ENCODE measurements around the gene SYNGAP1.

SYNGAP1 gene

GRCh38 chr6:33405386-33405940, 14.4 kb upstream of the SYNGAP1 start:
- Histone ChIP-seq H3K9me3 (ENCODE audit: insufficient read depth, low read length) (no peaks in the 10 kb centered on the region), H3K9ac (ENCODE audit: low read length) (no peak overlapping the region), H3K9me2 (replicated peaks; ENCODE audit: insufficient read depth, low read length) (no peaks in the 10 kb centered on the region), H3K4me3 (ENCODE audit: insufficient read depth, low read length, poor library complexity, severe bottlenecking) (no peak overlapping the region), H3K79me2 (ENCODE audit: insufficient read depth, low read length) (peaks cover 13% of the 10 kb centered on the region), H3K27ac (ENCODE audit: low read depth, low read length) (no peak overlapping the region), H3K36me3 (ENCODE audit: low read length) (peaks cover 51% of the 10 kb centered on the region), H3K27me3 (ENCODE audit: low read length) (no peaks in the 10 kb centered on the region), H3K4me2 (ENCODE audit: low read depth, low read length, poor library complexity, severe bottlenecking) (no peak overlapping the region), H2AFZ (ENCODE audit: low read depth, low read length, severe bottlenecking) (no peak overlapping the region), H3F3A (ENCODE audit: insufficient read depth) (peaks cover 56% of the 10 kb centered on the region), H4K20me1 (ENCODE audit: low read depth, low read length) (no peaks in the 10 kb centered on the region; the same call in 1 of the 2 replicates)
- TF ChIP-seq CTCF (IDR thresholded peaks at IDR 0.05; ENCODE audit: insufficient read depth, low read length, poor library complexity, severe bottlenecking) (no peak), EZH2phosphoT487 (conservative IDR thresholded peaks at IDR 0.05; ENCODE audit: low read length) (no peak)

- Histone ChIP-seq H3K9ac (ENCODE audit: low read length) (no peak overlapping the region), H3K9me2 (replicated peaks; ENCODE audit: insufficient read depth, low read length) (no peaks in the 10 kb centered on the region), H3K27ac (ENCODE audit: low read depth, low read length) (no peak overlapping the region), H2AFZ (ENCODE audit: low read depth, low read length, severe bottlenecking) (no peak overlapping the region), H3K9me3 (ENCODE audit: insufficient read depth, low read length) (no peaks in the 10 kb centered on the region), H3K4me2 (ENCODE audit: low read depth, low read length, poor library complexity, severe bottlenecking) (no peak overlapping the region), H4K20me1 (ENCODE audit: low read depth, low read length) (no peaks in the 10 kb centered on the region; the same call in 1 of the 2 replicates), H3K36me3 (ENCODE audit: low read length) (peaks cover 51% of the 10 kb centered on the region), H3K79me2 (ENCODE audit: insufficient read depth, low read length) (peaks cover 10% of the 10 kb centered on the region; the same call in 1 of the 2 replicates), H3K4me3 (ENCODE audit: insufficient read depth, low read length, poor library complexity, severe bottlenecking) (no peak overlapping the region), H3F3A (ENCODE audit: insufficient read depth) (peaks cover 56% of the 10 kb centered on the region), H3K27me3 (ENCODE audit: low read length) (no peaks in the 10 kb centered on the region)
- no peak for TF ChIP-seq CTCF (IDR thresholded peaks at IDR 0.05; ENCODE audit: insufficient read depth, low read length, poor library complexity, severe bottlenecking)
Measured at GRCh38 chr6:33406126-33406525, 13.7 kb upstream of the SYNGAP1 start.

GRCh38 chr6:33407132-33407718, 12.6 kb upstream of the SYNGAP1 start:
- Histone ChIP-seq H2AFZ (ENCODE audit: low read depth, low read length, severe bottlenecking) (no peak overlapping the region), H3F3A (ENCODE audit: insufficient read depth) (peaks cover 64% of the 10 kb centered on the region), H3K4me2 (ENCODE audit: low read depth, low read length, poor library complexity, severe bottlenecking) (no peak overlapping the region), H3K4me3 (ENCODE audit: insufficient read depth, low read length, poor library complexity, severe bottlenecking) (no peak overlapping the region), H4K20me1 (ENCODE audit: low read depth, low read length) (no peaks in the 10 kb centered on the region; the same call in 1 of the 2 replicates), H3K36me3 (ENCODE audit: low read length) (peaks cover 41% of the 10 kb centered on the region), H3K27ac (ENCODE audit: low read depth, low read length) (no peak overlapping the region), H3K9me2 (replicated peaks; ENCODE audit: insufficient read depth, low read length) (no peaks in the 10 kb centered on the region), H3K9ac (ENCODE audit: low read length) (no peak overlapping the region), H3K79me2 (ENCODE audit: insufficient read depth, low read length) (peaks cover under 1% of the 10 kb centered on the region; the same call in 1 of the 2 replicates), H3K9me3 (ENCODE audit: insufficient read depth, low read length) (no peaks in the 10 kb centered on the region), H3K27me3 (ENCODE audit: low read length) (no peaks in the 10 kb centered on the region)
- TF ChIP-seq CTCF (IDR thresholded peaks at IDR 0.05; ENCODE audit: insufficient read depth, low read length, poor library complexity, severe bottlenecking) (no peak), EZH2phosphoT487 (conservative IDR thresholded peaks at IDR 0.05; ENCODE audit: low read length) (no peak)
